PC-9 (cell line): ENCODE results near the gene ABCB8. TPM values are rescaled to one million over a fixed set of nuclear protein-coding genes. Genes with fewer than 3 reads are reported as not detected.

Experiments used
- BruUV-seq: library from RNA; stranded (reverse); fragments of 400-500 nt; replicated peaks from 2 replicates; lab custom pipeline; 2021; lab: Mats Ljungman, UMichigan
- CTCF ChIA-PET: fragments of 300-600 bp; sonication (Branson Sonifier 250); formaldehyde crosslinking; loops from one replicate; lab custom pipeline; 2022; ENCODE audit warnings: antibody characterized with exemption; lab: Charles Lee
- POLR2A ChIA-PET: fragments of 300-600 bp; sonication (Branson Sonifier 250); formaldehyde crosslinking; loops from one replicate; lab custom pipeline; 2022; ENCODE audit warnings: antibody characterized with exemption; ENCODE audit not compliant: unreplicated experiment; lab: Charles Lee
- DNase-seq, 2 experiments: peaks; one replicate each; pipeline versions ENCODE4 v3.0.0 to v3.0.0-alpha.2; 2015 to 2022; ENCODE audit warnings: mixed read lengths in 1 of 2
- H2AFZ ChIP-seq: fragments of 200-600 bp; sonication (generic); 2 replicates; pipeline ENCODE4 v1.8.1; 2017; ENCODE audit warnings: antibody characterized with exemption
- H3F3A ChIP-seq: fragments of 200-600 bp; sonication (generic); 2 replicates; pipeline ENCODE4 v1.8.1; 2017; ENCODE audit warnings: antibody characterized with exemption, mild to moderate bottlenecking, low read depth; ENCODE audit not compliant: insufficient read depth
- H3K27ac ChIP-seq: fragments of 200-600 bp; sonication (generic); 2 replicates; pipeline ENCODE4 v1.6.1; 2016; ENCODE audit warnings: mixed run types
- H3K27me3 ChIP-seq: fragments of 200-600 bp; sonication (generic); 2 replicates; pipeline ENCODE4 v1.6.1; 2016; ENCODE audit warnings: low read depth, mixed run types; ENCODE audit not compliant: insufficient read depth
- H3K36me3 ChIP-seq: fragments of 200-600 bp; sonication (generic); 2 replicates; pipeline ENCODE4 v1.6.1; 2016; ENCODE audit warnings: low read depth, mixed run types
- H3K4me1 ChIP-seq: fragments of 200-600 bp; sonication (generic); replicated peaks from 2 replicates; pipeline ENCODE4 v1.6.1; 2016; ENCODE audit warnings: mixed run types; ENCODE audit not compliant: insufficient read depth
- H3K4me2 ChIP-seq: fragments of 200-600 bp; sonication (generic); 2 replicates; pipeline ENCODE4 v1.6.1; 2017; ENCODE audit warnings: mixed run types
- H3K4me3 ChIP-seq: fragments of 200-600 bp; sonication (generic); 2 replicates; pipeline ENCODE4 v1.6.1; 2016; ENCODE audit warnings: mixed run types
- H3K79me2 ChIP-seq: fragments of 200-600 bp; sonication (generic); 2 replicates; pipeline ENCODE4 v1.6.1; 2017; ENCODE audit warnings: low read depth, mixed run types
- H3K9me2 ChIP-seq: fragments of 200-600 bp; sonication (generic); 2 replicates; pipeline ENCODE4 v1.8.1; 2017; ENCODE audit warnings: mild to moderate bottlenecking; ENCODE audit not compliant: insufficient read depth
- H3K9me3 ChIP-seq: fragments of 200-600 bp; sonication (generic); 2 replicates; pipeline ENCODE4 v1.8.1; 2016; ENCODE audit warnings: low read depth; ENCODE audit not compliant: insufficient read depth
- H4K20me1 ChIP-seq: fragments of 200-600 bp; sonication (generic); 2 replicates; pipeline ENCODE4 v1.8.1; 2017; ENCODE audit not compliant: insufficient read depth
- CTCF ChIP-seq: fragments of 200-600 bp; sonication (generic); conservative IDR thresholded peaks from 2 replicates; pipeline ENCODE4 v1.6.1; 2017; ENCODE audit warnings: mixed run types, antibody characterized with exemption, mild to moderate bottlenecking, moderate library complexity
- EZH2 ChIP-seq: fragments of 200-600 bp; sonication (generic); IDR thresholded peaks from 2 replicates; pipeline ENCODE4 v1.8.0; 2017; ENCODE audit warnings: antibody characterized with exemption, low read depth
- intact Hi-C: fragments of 100-400 bp; cut with micrococcal nuclease; formaldehyde crosslinking; loops from one replicate; pipeline ENCODE4 v1.10.0; 2022; ENCODE audit not compliant: unreplicated experiment
- total RNA-seq: library from RNA; stranded (reverse); gene quantifications from 2 replicates; pipeline ENCODE4 v1.2.3, GENCODE V29; 2021

Gene ABCB8
- total RNA-seq, 1 experiment from 2014 or later: 61.9 TPM

GRCh38 chr7:151085691-151086620 lies 57.7 kb downstream of the ABCB8 start, which contains the start of gene AGAP3:
TSS of gene AGAP3 (plus strand) at chr7:151086475. CDS start at chr7:151086742, 267 bp downstream.
- peak; percentile 87 to 97 for DNase-seq
- peaks cover 47% of the 10 kb centered on the region for H3K4me1 ChIP-seq
- H3K9me2 ChIP-seq: no peaks in the 10 kb centered on the region
- H3K27ac ChIP-seq: peak within 1 kb of the TSS; percentile 41; the same call in 1 of the 2 replicates
- H3K79me2 ChIP-seq: peaks cover 59% of the 10 kb centered on the region
- H3K27me3 ChIP-seq: no peaks in the 10 kb centered on the region
- CTCF ChIA-PET: interaction anchor here (0.6 to 0.7 kb wide), 2 partner anchors 17 to 24 kb away, joined by 3 read pairs; no protein-coding TSS in a partner anchor
- peak within 1 kb of the TSS; percentile 100 for H3K4me3 ChIP-seq
- POLR2A ChIA-PET: interaction anchor here (0.6 kb wide), 4 partner anchors 9 to 80 kb away, joined by 3 to 5 read pairs (median 4); no protein-coding TSS in a partner anchor
- TF ChIP-seq EZH2 (no peak), CTCF (no peak)
- H3K36me3 ChIP-seq: no peaks in the 10 kb centered on the region
- peak within 1 kb of the TSS; percentile 98 for H3K4me2 ChIP-seq
- H4K20me1 ChIP-seq: peaks cover 30% of the 10 kb centered on the region
- peak within 1 kb of the TSS; percentile 91 for H2AFZ ChIP-seq
- intact Hi-C loops: loop anchor here (1.0 to 10.0 kb wide), 4 partner anchors 27 to 111 kb away; partner anchors contain the start of genes ABCB8 and KCNH2
- peaks cover 33% of the 10 kb centered on the region; the same call in 1 of the 2 replicates for H3F3A ChIP-seq
- H3K9me3 ChIP-seq: no peaks in the 10 kb centered on the region
- no TSS peak for BruUV-seq

DNA sequence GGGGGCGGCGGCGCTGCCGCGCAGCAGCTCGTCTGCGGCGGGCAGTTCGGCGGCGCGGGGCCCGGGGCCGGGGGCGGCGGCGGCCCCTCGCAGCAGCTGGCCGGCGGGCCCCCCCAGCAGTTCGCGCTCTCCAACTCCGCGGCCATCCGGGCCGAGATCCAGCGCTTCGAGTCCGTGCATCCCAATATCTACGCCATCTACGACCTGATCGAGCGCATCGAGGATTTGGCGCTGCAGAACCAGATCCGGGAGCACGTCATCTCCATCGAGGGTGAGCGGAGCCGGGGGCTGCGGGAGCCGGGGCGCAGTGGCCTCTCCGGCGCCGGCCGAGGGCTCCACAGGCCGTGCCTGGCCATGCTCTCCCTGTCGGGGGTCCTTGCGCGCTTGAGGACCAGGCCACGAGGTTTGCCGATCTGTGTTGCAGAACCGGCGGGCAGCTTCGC lies 58.6 kb downstream of the ABCB8 start:
- H3K27ac ChIP-seq: peak overlapping the region; percentile 41; the same call in 1 of the 2 replicates
- intact Hi-C loops: loop anchor here (1.0 to 10.0 kb wide), 4 partner anchors 26 to 112 kb away; partner anchors contain the start of genes ABCB8 and KCNH2
- no peaks in the 10 kb centered on the region for H3K9me3 ChIP-seq
- peaks cover 42% of the 10 kb centered on the region for H3K4me1 ChIP-seq
- peak overlapping the region; percentile 91 for H2AFZ ChIP-seq
- H4K20me1 ChIP-seq: peaks cover 38% of the 10 kb centered on the region
- BruUV-seq: no TSS peak
- no peaks in the 10 kb centered on the region for H3K27me3 ChIP-seq
- no peak for TF ChIP-seq CTCF
- no peak for TF ChIP-seq EZH2
- peak overlapping the region; percentile 98 for H3K4me2 ChIP-seq
- peak in 1 of 2 experiments; percentile 39 for DNase-seq
- H3F3A ChIP-seq: peaks cover 24% of the 10 kb centered on the region; the same call in 1 of the 2 replicates
- no peaks in the 10 kb centered on the region for H3K36me3 ChIP-seq
- ChIA-PET CTCF (interaction anchor here (1.9 kb wide), 1 partner anchor 24 kb away, joined by 4 read pairs; no protein-coding TSS in a partner anchor), POLR2A (no interaction called here)
- no peaks in the 10 kb centered on the region for H3K9me2 ChIP-seq
- H3K79me2 ChIP-seq: peaks cover 63% of the 10 kb centered on the region
- H3K4me3 ChIP-seq: peak overlapping the region; percentile 100
